Activated CD4-positive, alpha-beta T cell treated with anti-CD3 and anti-CD28 coated beads, Interleukin-2, amount 50 U/mL, for 24 hours (primary cell): ENCODE data around the gene RPL36.
"Not testable (repeated sequence)": the region's sequence is repeated elsewhere in the genome, so short reads cannot be mapped to it uniquely, and the experiment has no call there.

ENCODE experiments used
- DNase-seq, 2 donors: peaks; one replicate each; pipeline ENCODE4 v3.0.0-alpha.2; 2020; ENCODE audit warnings: low read depth in 1 of 2, low spot score in 1 of 2

RPL36 gene

GRCh38 chr19:5688262-5688881 is 1.7 kb upstream of the RPL36 start:
- DNase-seq: not testable (repeated sequence)

GRCh38 chr19:5690955-5691821 is 1.1 kb downstream of the RPL36 start:
- DNase-seq: peak in 1 of 2 donors; percentile 49

GRCh38 chr19:5691822-5692722 is 2.0 kb downstream of the RPL36 start:
- DNase-seq: peak in 1 of 2 donors; percentile 24

- DNase-seq: no peak
These were observed 2.7 kb downstream of the RPL36 start for GRCh38 chr19:5692723-5693194.

GRCh38 chr19:5693195-5694166 is 3.4 kb downstream of the RPL36 start:
- DNase-seq: no peak

GRCh38 chr19:5694167-5694955 is 4.3 kb downstream of the RPL36 start:
- DNase-seq: no peak

GRCh38 chr19:5694956-5695648 is 5.0 kb downstream of the RPL36 start:
- no peak for DNase-seq

- no peak for DNase-seq
These were observed 5.6 kb downstream of the RPL36 start for GRCh38 chr19:5695649-5696195.

- no peak for DNase-seq
These were observed 6.3 kb downstream of the RPL36 start for GRCh38 chr19:5696196-5697021.

GRCh38 chr19:5697022-5697889 is 7.2 kb downstream of the RPL36 start:
- no peak for DNase-seq

- DNase-seq: no peak
These were observed 8.0 kb downstream of the RPL36 start for GRCh38 chr19:5697890-5698634.

- DNase-seq: no peak
These were observed 8.7 kb downstream of the RPL36 start for GRCh38 chr19:5698635-5699422.

- DNase-seq: no peak
These were observed 10.5 kb downstream of the RPL36 start for GRCh38 chr19:5700455-5701092.

- not testable (repeated sequence) for DNase-seq
These were observed 11.9 kb downstream of the RPL36 start for GRCh38 chr19:5702053-5702410.
